OCI-LY7 (cell line): ENCODE results near the gene PARM1.

Experiments used
- CTCF ChIP-seq: fragments of 200-600 bp; sonication (generic); conservative IDR thresholded peaks from 2 replicates; pipeline ENCODE4 v1.5.1; 2014; ENCODE audit warnings: mild to moderate bottlenecking, antibody characterized with exemption, low read length, moderate library complexity, mixed read lengths
- EZH2phosphoT487 ChIP-seq: fragments of 200-600 bp; sonication (generic); IDR thresholded peaks from 2 replicates; pipeline ENCODE4 v1.6.1; 2018; ENCODE audit warnings: low read depth, borderline replicate concordance, mild to moderate bottlenecking, mixed run types, antibody characterized with exemption, low read length, moderate library complexity, mixed read lengths

- TF ChIP-seq EZH2phosphoT487 (no peak), CTCF (no peak)
Measured at GRCh38 chr4:74900862-74901261, 32.1 kb upstream of the PARM1 start.
